AG09309 (cell line): Measurements from ENCODE around the gene INTS11.

ENCODE experiments used
- DNase-seq: peaks from one replicate; pipeline ENCODE4 v3.0.0-alpha.2; 2010; ENCODE audit warnings: low read depth
- H3K4me3 ChIP-seq: 2 replicates; pipeline ENCODE4 v1.5.1; 2011; ENCODE audit warnings: mild to moderate bottlenecking, low read depth, low read length, moderate library complexity; ENCODE audit not compliant: control insufficient read depth
- CTCF ChIP-seq: IDR thresholded peaks from 2 replicates; pipeline ENCODE4 v1.5.1; 2011; ENCODE audit warnings: mild to moderate bottlenecking, low read depth, low read length, inconsistent platforms; ENCODE audit not compliant: insufficient read depth, control insufficient read depth; ENCODE audit errors: missing control alignments

Gene INTS11

GRCh38 chr1:1293263-1294249 is 30.9 kb downstream of the INTS11 start:
- no peak for DNase-seq
- no peak for TF ChIP-seq CTCF
- no peak overlapping the region for H3K4me3 ChIP-seq

GRCh38 chr1:1292851-1293250 is 31.6 kb downstream of the INTS11 start:
- no peak overlapping the region for H3K4me3 ChIP-seq
- no peak for DNase-seq
- TF ChIP-seq CTCF: no peak

GRCh38 chr1:1292442-1292779 is 32.0 kb downstream of the INTS11 start:
- H3K4me3 ChIP-seq: no peak overlapping the region
- TF ChIP-seq CTCF: no peak
- DNase-seq: no peak

- TF ChIP-seq CTCF: peak; percentile 38
- H3K4me3 ChIP-seq: no peak overlapping the region
- DNase-seq: no peak
Observed at GRCh38 chr1:1291548-1292441, 32.7 kb downstream of the INTS11 start.

GRCh38 chr1:1291023-1291528 is 33.4 kb downstream of the INTS11 start:
- no peak for DNase-seq
- no peak for TF ChIP-seq CTCF
- no peak overlapping the region for H3K4me3 ChIP-seq

GRCh38 chr1:1290238-1290731 is 34.2 kb downstream of the INTS11 start:
- DNase-seq: no peak
- H3K4me3 ChIP-seq: no peak overlapping the region
- TF ChIP-seq CTCF: peak; percentile 33
